ENCODE data around the gene CBLC.
A peak's percentile ranks its signal among the peaks of the same experiment; 100 is the strongest.

The CBLC gene

DNA sequence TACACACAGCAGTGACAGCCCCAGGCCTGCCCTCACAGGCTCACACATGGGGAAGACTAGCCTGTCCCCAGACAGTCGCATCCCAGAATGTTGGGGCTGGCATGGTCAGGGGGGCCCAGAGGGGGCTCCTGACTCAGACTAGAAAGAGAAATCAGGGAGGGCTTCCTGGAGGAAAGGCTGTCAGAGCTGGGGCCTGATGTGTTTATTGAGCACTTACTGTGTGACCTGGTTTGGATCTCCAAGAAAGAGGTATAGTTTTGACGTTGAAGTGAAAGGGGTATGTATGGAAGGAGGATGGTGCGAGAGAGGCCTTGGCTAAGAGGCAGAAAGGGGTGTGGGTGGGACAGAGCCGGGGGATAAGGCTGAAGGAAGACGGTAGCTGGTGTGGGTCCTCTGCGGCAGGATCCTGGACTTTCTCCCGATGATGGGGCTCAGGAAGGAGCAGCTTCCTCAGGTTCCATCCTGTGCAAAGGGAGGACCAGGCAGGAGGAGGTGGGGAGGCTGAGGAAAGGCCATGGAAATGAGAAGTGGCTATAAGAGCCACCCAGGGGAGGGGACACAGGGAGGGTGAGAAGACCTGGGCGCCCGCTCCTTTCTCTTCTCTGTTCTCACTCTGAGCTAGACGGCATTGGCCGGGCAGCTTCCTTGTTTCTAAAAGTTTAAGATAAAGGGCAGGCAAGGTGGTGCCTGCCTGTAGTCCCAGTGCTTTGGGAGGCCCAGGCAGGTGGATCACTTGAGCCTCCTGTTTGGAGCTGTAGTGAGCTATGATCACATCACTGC lies 45.3 kb upstream of the CBLC start:
- POLR2A ChIA-PET, result no interaction called here
- Histone ChIP-seq H3K4me1 (ENCODE audit: control insufficient read depth, insufficient read depth, low read length) (no peaks in the 10 kb centered on the region), H3K9me3 (ENCODE audit: control insufficient read depth, insufficient read depth, low read depth, low read length) (no peaks in the 10 kb centered on the region), H3K27ac (ENCODE audit: extremely low read depth, low read depth, low read length) (no peak overlapping the region), H3K4me3 (ENCODE audit: low read depth, low read length) (no peak overlapping the region), H3K36me3 (ENCODE audit: control insufficient read depth in 2 of 2, insufficient read depth in 1 of 2, low read length in 2 of 2) (no peaks in the 10 kb centered on the region; a peak in 1 of 3 replicates)
- TF ChIP-seq ZNF621 (tag by site-specific recombination; IDR thresholded peaks at IDR 0.05) (no peak), SP7 (tag by site-specific recombination; IDR thresholded peaks at IDR 0.05) (no peak), ZNF664 (tag by site-specific recombination; IDR thresholded peaks at IDR 0.05) (peak; percentile 99)
- CTCF ChIA-PET, result interaction anchor here (0.7 to 4.3 kb wide), 6 partner anchors 9 to 112 kb away, joined by 3 to 31 read pairs (median 4); no protein-coding TSS in a partner anchor

DNA sequence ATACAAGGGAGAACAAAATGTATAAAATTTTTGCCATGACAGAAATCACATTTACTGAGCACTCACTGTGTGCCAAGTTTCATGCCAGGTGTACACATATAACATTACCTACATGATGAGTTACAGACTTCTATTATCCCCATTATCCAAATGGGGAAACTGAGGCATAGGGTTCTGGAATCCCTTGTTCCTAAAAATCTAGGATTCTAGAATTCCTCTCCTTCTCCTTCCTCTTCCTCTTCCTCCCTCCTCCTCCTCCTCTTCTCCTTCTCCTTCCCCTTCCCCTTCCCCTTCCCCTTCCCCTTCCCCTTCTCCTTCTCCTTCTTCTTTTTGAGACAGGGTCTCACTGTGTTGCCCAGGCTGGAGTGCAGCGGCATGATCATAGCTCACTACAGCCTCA lies 43.3 kb upstream of the CBLC start:
- ChIA-PET CTCF (interaction anchor here (0.6 to 4.3 kb wide), 2 partner anchors 10 to 36 kb away, joined by 3 to 22 read pairs; no protein-coding TSS in a partner anchor), POLR2A (interaction anchor here (0.6 kb wide), 1 partner anchor 20 kb away, joined by 5 read pairs; no protein-coding TSS in a partner anchor)
- no peaks in the 10 kb centered on the region for H3K4me1 ChIP-seq (ENCODE audit: control insufficient read depth, insufficient read depth, low read length)

DNA sequence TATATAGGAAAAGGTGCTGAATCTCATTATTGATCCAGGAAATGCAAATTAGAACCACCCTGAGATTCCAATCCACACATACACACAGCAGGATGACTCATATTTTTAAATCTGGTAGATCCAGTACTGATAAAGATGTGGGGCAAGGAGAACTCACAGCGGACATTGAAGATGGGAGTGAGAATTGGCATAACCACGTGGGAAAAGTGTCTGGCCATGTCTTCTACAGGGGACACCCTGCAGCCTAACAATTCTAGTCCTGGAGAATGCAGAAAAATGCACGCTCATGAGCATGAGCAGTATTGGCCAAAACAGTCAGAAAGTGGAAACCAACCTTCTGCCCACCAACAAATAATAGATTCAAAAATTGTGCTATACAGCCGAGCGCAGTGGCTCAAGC lies 42.7 kb upstream of the CBLC start:
- TF ChIP-seq, protein P1, sequence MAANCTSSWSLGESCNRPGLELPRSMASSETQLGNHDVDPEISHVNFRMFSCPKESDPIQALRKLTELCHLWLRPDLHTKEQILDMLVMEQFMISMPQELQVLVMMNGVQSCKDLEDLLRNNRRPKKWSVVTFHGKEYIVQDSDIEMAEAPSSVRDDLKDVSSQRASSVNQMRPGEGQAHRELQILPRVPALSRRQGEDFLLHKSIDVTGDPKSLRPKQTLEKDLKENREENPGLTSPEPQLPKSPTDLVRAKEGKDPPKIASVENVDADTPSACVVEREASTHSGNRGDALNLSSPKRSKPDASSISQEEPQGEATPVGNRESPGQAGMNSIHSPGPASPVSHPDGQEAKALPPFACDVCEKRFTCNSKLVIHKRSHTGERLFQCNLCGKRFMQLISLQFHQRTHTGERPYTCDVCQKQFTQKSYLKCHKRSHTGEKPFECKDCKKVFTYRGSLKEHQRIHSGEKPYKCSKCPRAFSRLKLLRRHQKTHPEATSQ (tag by site-specific recombination; IDR thresholded peaks at IDR 0.05), result no peak
- TF ChIP-seq GFI1B (tag by site-specific recombination; IDR thresholded peaks at IDR 0.05) (no peak), ZNF777 (tag by site-specific recombination; IDR thresholded peaks at IDR 0.05; ENCODE audit: borderline replicate concordance) (no peak), KLF1 (tag by site-specific recombination; IDR thresholded peaks at IDR 0.05) (no peak), ZBTB48 (tag by site-specific recombination; IDR thresholded peaks at IDR 0.05) (no peak), ZNF292 (tag by site-specific recombination; IDR thresholded peaks at IDR 0.05; ENCODE audit: borderline replicate concordance, low read depth) (no peak), ZSCAN23 (tag by site-specific recombination; IDR thresholded peaks at IDR 0.05) (no peak), ZNF426 (tag by site-specific recombination; IDR thresholded peaks at IDR 0.05) (no peak), ZNF132 (tag by site-specific recombination; IDR thresholded peaks at IDR 0.05; ENCODE audit: borderline replicate concordance) (no peak)
- TF ChIP-seq, protein P2, sequence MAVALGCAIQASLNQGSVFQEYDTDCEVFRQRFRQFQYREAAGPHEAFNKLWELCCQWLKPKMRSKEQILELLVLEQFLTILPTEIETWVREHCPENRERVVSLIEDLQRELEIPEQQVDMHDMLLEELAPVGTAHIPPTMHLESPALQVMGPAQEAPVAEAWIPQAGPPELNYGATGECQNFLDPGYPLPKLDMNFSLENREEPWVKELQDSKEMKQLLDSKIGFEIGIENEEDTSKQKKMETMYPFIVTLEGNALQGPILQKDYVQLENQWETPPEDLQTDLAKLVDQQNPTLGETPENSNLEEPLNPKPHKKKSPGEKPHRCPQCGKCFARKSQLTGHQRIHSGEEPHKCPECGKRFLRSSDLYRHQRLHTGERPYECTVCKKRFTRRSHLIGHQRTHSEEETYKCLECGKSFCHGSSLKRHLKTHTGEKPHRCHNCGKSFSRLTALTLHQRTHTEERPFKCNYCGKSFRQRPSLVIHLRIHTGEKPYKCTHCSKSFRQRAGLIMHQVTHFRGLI (tag by site-specific recombination; IDR thresholded peaks at IDR 0.05), result no peak
- H3K36me3 ChIP-seq (ENCODE audit: control insufficient read depth in 2 of 2, insufficient read depth in 1 of 2, low read length in 2 of 2), result no peaks in the 10 kb centered on the region; a peak in 1 of 3 replicates
- H3K4me1 ChIP-seq (ENCODE audit: control insufficient read depth, insufficient read depth, low read length), result no peaks in the 10 kb centered on the region
- ChIA-PET POLR2A (no interaction called here), CTCF (interaction anchor here (4.3 kb wide), 1 partner anchor 36 kb away, joined by 22 read pairs; no protein-coding TSS in a partner anchor)
- H3K9me3 ChIP-seq (ENCODE audit: control insufficient read depth, insufficient read depth, low read depth, low read length), result no peaks in the 10 kb centered on the region
- no peak overlapping the region for H3K4me3 ChIP-seq (ENCODE audit: low read depth, low read length)
- H3K27ac ChIP-seq (ENCODE audit: extremely low read depth, low read depth, low read length), result no peak overlapping the region

More for the DNA sequence above, 43.3 kb upstream of the CBLC start:
- no peak overlapping the region for H3K4me3 ChIP-seq (ENCODE audit: low read depth, low read length)
- H3K9me3 ChIP-seq (ENCODE audit: control insufficient read depth, insufficient read depth, low read depth, low read length), result no peaks in the 10 kb centered on the region
- H3K27ac ChIP-seq (ENCODE audit: extremely low read depth, low read depth, low read length), result no peak overlapping the region
- no peak for TF ChIP-seq ZNF76 (tag by site-specific recombination; IDR thresholded peaks at IDR 0.05; ENCODE audit: borderline replicate concordance, low read depth)
- TF ChIP-seq, protein P3, sequence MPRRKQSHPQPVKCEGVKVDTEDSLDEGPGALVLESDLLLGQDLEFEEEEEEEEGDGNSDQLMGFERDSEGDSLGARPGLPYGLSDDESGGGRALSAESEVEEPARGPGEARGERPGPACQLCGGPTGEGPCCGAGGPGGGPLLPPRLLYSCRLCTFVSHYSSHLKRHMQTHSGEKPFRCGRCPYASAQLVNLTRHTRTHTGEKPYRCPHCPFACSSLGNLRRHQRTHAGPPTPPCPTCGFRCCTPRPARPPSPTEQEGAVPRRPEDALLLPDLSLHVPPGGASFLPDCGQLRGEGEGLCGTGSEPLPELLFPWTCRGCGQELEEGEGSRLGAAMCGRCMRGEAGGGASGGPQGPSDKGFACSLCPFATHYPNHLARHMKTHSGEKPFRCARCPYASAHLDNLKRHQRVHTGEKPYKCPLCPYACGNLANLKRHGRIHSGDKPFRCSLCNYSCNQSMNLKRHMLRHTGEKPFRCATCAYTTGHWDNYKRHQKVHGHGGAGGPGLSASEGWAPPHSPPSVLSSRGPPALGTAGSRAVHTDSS (tag by site-specific recombination; IDR thresholded peaks at IDR 0.05), result peak; percentile 52
- TF ChIP-seq, protein P4, sequence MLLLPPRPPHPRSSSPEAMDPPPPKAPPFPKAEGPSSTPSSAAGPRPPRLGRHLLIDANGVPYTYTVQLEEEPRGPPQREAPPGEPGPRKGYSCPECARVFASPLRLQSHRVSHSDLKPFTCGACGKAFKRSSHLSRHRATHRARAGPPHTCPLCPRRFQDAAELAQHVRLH (tag by site-specific recombination; IDR thresholded peaks at IDR 0.05), result no peak
- TF ChIP-seq ZNF629 (tag by site-specific recombination; IDR thresholded peaks at IDR 0.05), result no peak
- TF ChIP-seq ZNF121 (tag by site-specific recombination; IDR thresholded peaks at IDR 0.05), result peak; percentile 62; the same call in 1 of the 2 replicates
- no peaks in the 10 kb centered on the region; a peak in 1 of 3 replicates for H3K36me3 ChIP-seq (ENCODE audit: control insufficient read depth in 2 of 2, insufficient read depth in 1 of 2, low read length in 2 of 2)
